ENCODE data around the gene CNPY2.
"Not testable (repeated sequence)": the region's sequence is repeated elsewhere in the genome, so short reads cannot be mapped to it uniquely, and the experiment has no call there.

GRCh38 chr12:56342290-56342689 is 26.5 kb upstream of the CNPY2 start:
- not testable (repeated sequence) for TF ChIP-seq POLR2A (IDR thresholded peaks at IDR 0.05); POLR2AphosphoS5 (IDR thresholded peaks at IDR 0.05; ENCODE audit: insufficient read depth in 1 of 2, low read depth in 1 of 2); CTCF (IDR thresholded peaks at IDR 0.05)
